ENCODE data around the gene ELL. TPM values are rescaled to one million over a fixed set of nuclear protein-coding genes. Genes with fewer than 3 reads are reported as not detected.

ELL gene
- total RNA-seq, 1 donor from 2014 or later = 16.0 TPM

- FAIRE-seq = no peak
- Mint-ChIP-seq H3K27me3 (ENCODE audit: low read depth, unreplicated experiment) (no peaks in the 10 kb centered on the region), H3K9me3 (ENCODE audit: unreplicated experiment) (no peaks in the 10 kb centered on the region), H3K36me3 (ENCODE audit: low read depth, unreplicated experiment) (peaks cover 11% of the 10 kb centered on the region), H3K4me1 (ENCODE audit: low read depth, unreplicated experiment) (peaks cover 11% of the 10 kb centered on the region), H3K27ac (ENCODE audit: unreplicated experiment) (no peak overlapping the region), H3K4me3 (ENCODE audit: unreplicated experiment) (no peak overlapping the region)
- Histone ChIP-seq H4K20me1 (ENCODE audit: insufficient read depth, low read length) (peaks cover 76% of the 10 kb centered on the region), H3K4me1 (ENCODE audit: insufficient read depth, low read length) (peaks cover 45% of the 10 kb centered on the region), H2AFZ (ENCODE audit: low read depth, low read length) (no peak overlapping the region), H3K4me2 (ENCODE audit: low read length) (no peak overlapping the region), H3K9me3 (ENCODE audit: insufficient read depth, low read depth, low read length) (peaks cover 4% of the 10 kb centered on the region), H3K9ac (ENCODE audit: low read length) (no peak overlapping the region), H3K79me2 (ENCODE audit: insufficient read depth, low read length) (peaks cover 5% of the 10 kb centered on the region), H3K27ac (ENCODE audit: low read depth, low read length) (no peak overlapping the region), H3K4me3 (ENCODE audit: insufficient read depth, low read depth, low read length) (no peak overlapping the region), H3K27me3 (ENCODE audit: insufficient read depth, low read length) (no peaks in the 10 kb centered on the region), H3K36me3 (ENCODE audit: insufficient read depth, low read length) (peaks cover 6% of the 10 kb centered on the region)
- no peak for DNase-seq (ENCODE audit: low read depth)
- TF ChIP-seq CTCF (IDR thresholded peaks at IDR 0.05; ENCODE audit: insufficient read depth, low read depth, low read length) = no peak
- no peak for TF ChIP-seq EZH2 (IDR thresholded peaks at IDR 0.05; ENCODE audit: insufficient read depth, low read length)
Observed at GRCh38 chr19:18456974-18457373, 64.9 kb downstream of the ELL start.

- FAIRE-seq = no peak
- Histone ChIP-seq H3K4me1 (ENCODE audit: insufficient read depth, low read length) (peaks cover 39% of the 10 kb centered on the region), H4K20me1 (ENCODE audit: insufficient read depth, low read length) (peaks cover 76% of the 10 kb centered on the region)
Observed at GRCh38 chr19:18456279-18456678, 65.6 kb downstream of the ELL start.

More at GRCh38 chr19:18456279-18456678, 65.6 kb downstream of the ELL start:
- H3K27me3 Mint-ChIP-seq (ENCODE audit: low read depth, unreplicated experiment) = no peaks in the 10 kb centered on the region
- Histone ChIP-seq H3K4me2 (ENCODE audit: low read length) (no peak overlapping the region), H3K36me3 (ENCODE audit: insufficient read depth, low read length) (peaks cover 6% of the 10 kb centered on the region), H3K79me2 (ENCODE audit: insufficient read depth, low read length) (peaks cover 5% of the 10 kb centered on the region), H3K4me3 (ENCODE audit: insufficient read depth, low read depth, low read length) (no peak overlapping the region), H3K27me3 (ENCODE audit: insufficient read depth, low read length) (no peaks in the 10 kb centered on the region), H3K9me3 (ENCODE audit: insufficient read depth, low read depth, low read length) (peaks cover 4% of the 10 kb centered on the region), H2AFZ (ENCODE audit: low read depth, low read length) (no peak overlapping the region), H3K9ac (ENCODE audit: low read length) (no peak overlapping the region), H3K27ac (ENCODE audit: low read depth, low read length) (no peak overlapping the region)
- peaks cover 11% of the 10 kb centered on the region for H3K36me3 Mint-ChIP-seq (ENCODE audit: low read depth, unreplicated experiment)
- no peaks in the 10 kb centered on the region for H3K9me3 Mint-ChIP-seq (ENCODE audit: unreplicated experiment)
- peaks cover 11% of the 10 kb centered on the region for H3K4me1 Mint-ChIP-seq (ENCODE audit: low read depth, unreplicated experiment)
- H3K4me3 Mint-ChIP-seq (ENCODE audit: unreplicated experiment) = no peak overlapping the region
- no peak for DNase-seq (ENCODE audit: low read depth)
- no peak for TF ChIP-seq EZH2 (IDR thresholded peaks at IDR 0.05; ENCODE audit: insufficient read depth, low read length)
- no peak for TF ChIP-seq CTCF (IDR thresholded peaks at IDR 0.05; ENCODE audit: insufficient read depth, low read depth, low read length)
- no peak overlapping the region for H3K27ac Mint-ChIP-seq (ENCODE audit: unreplicated experiment)
